Lung (tissue), 12 donors: ENCODE measurements around the gene DNMBP. TPM values are rescaled to one million over a fixed set of nuclear protein-coding genes. Genes with fewer than 3 reads are reported as not detected.

Source experiments
- ATAC-seq: fragments of 200-7000 bp; cut with Tn5 transposase; one replicate; pipeline ENCODE4 v1.9.1; 2020; ENCODE audit warnings: moderate number of reproducible peaks; ENCODE audit not compliant: insufficient read depth, low FRiP score
- DNase-seq, 3 donors: peaks; one replicate each; pipeline ENCODE4 v3.0.0-alpha.2; 2013 to 2017
- H3K27ac ChIP-seq, 2 donors: one replicate each; pipeline ENCODE4 v1.5.1; 2013; ENCODE audit warnings: mild to moderate bottlenecking in 2 of 2, moderate library complexity in 2 of 2, control low read depth in 1 of 2, inconsistent platforms in 1 of 2, low read depth in 1 of 2, low read length in 1 of 2
- H3K27me3 ChIP-seq, 3 donors: one replicate each; pipeline ENCODE4 v1.5.1; 2013; ENCODE audit warnings: low read length in 2 of 3; ENCODE audit not compliant: control insufficient read depth in 3 of 3, insufficient read depth in 3 of 3
- H3K36me3 ChIP-seq, 4 donors: one replicate each; pipeline ENCODE4 v1.5.1; 2013; ENCODE audit warnings: low read length in 4 of 4, mild to moderate bottlenecking in 1 of 4, moderate library complexity in 1 of 4; ENCODE audit not compliant: control insufficient read depth in 4 of 4, insufficient read depth in 4 of 4
- H3K4me1 ChIP-seq, 5 donors: one replicate each; pipeline ENCODE4 v1.5.1; 2013; ENCODE audit warnings: low read length in 5 of 5, mild to moderate bottlenecking in 2 of 5, moderate library complexity in 1 of 5; ENCODE audit not compliant: control insufficient read depth in 5 of 5, insufficient read depth in 5 of 5
- H3K4me3 ChIP-seq: one replicate; pipeline ENCODE4 v1.5.1; 2013; ENCODE audit warnings: mild to moderate bottlenecking, control low read depth, moderate library complexity
- H3K9ac ChIP-seq, 2 donors: one replicate each; pipeline ENCODE4 v1.5.1; 2013; ENCODE audit warnings: low read length in 2 of 2, control low read depth in 1 of 2; ENCODE audit not compliant: insufficient read depth in 1 of 2
- H3K9me3 ChIP-seq, 4 donors: one replicate each; pipeline ENCODE4 v1.5.1; 2013; ENCODE audit warnings: low read length in 3 of 4, mild to moderate bottlenecking in 1 of 4, moderate library complexity in 1 of 4; ENCODE audit not compliant: control insufficient read depth in 4 of 4, insufficient read depth in 3 of 4
- WGBS, 2 donors: extraction: QIAGEN DNeasy Blood & Tissue Kit; methylation state at CpG; one replicate each; pipeline ENCODE4 v1.1.7; 2013; 5-methylcytosine and 5-hydroxymethylcytosine counted together
- polyA plus RNA-seq, 2 donors: library from polyadenylated mRNA; stranded (reverse); fragments of 200-250 nt; gene quantifications; one replicate each; pipeline ENCODE4 v1.2.1, GENCODE V29; 2013
- total RNA-seq, 2 donors: library from RNA; depleted of rRNA in 1 of 2; stranded (reverse); fragments of >200 nt in 1 of 2; gene quantifications; one replicate each; pipeline ENCODE4 v1.2.1, GENCODE V29; 2014 to 2021
- TF ChIP-seq, protein P1 (sequence below): IDR thresholded peaks from 2 replicates; pipeline ENCODE4 v1.5.1; 2012; ENCODE audit warnings: mild to moderate bottlenecking; ENCODE audit errors: control extremely low read depth, extremely low read depth
- donor health status: control.
- donor health status: control.
- donor health status: Bipolar disorder and iron deficiency.
- donor health status: healthy.
- donor health status: DM: yes; HTN: yes; CAD: no.

DNMBP gene
- total and polyA plus RNA-seq, 4 donors: 6.5 to 31.0 (median 12.5) TPM

DNA sequence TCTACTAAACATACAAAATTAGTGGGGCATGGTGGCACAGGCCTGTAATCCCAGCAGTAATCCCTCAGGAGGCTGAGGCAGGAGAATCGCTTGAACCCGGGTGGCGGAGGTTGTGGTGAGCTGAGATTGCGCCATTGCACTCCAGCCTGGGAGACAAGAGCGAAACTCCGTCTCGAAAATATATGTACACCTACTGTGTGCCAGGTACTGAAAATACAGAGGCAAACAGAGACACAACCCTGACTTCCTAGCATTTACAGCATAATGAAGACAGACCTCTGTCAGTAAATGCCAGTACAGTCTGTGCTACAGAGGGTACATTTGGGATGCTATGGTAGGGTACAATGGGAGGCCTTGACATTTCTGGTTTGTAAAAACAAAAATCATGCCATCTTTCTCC lies 160.7 kb downstream of the DNMBP start:
- TF ChIP-seq, protein P1, sequence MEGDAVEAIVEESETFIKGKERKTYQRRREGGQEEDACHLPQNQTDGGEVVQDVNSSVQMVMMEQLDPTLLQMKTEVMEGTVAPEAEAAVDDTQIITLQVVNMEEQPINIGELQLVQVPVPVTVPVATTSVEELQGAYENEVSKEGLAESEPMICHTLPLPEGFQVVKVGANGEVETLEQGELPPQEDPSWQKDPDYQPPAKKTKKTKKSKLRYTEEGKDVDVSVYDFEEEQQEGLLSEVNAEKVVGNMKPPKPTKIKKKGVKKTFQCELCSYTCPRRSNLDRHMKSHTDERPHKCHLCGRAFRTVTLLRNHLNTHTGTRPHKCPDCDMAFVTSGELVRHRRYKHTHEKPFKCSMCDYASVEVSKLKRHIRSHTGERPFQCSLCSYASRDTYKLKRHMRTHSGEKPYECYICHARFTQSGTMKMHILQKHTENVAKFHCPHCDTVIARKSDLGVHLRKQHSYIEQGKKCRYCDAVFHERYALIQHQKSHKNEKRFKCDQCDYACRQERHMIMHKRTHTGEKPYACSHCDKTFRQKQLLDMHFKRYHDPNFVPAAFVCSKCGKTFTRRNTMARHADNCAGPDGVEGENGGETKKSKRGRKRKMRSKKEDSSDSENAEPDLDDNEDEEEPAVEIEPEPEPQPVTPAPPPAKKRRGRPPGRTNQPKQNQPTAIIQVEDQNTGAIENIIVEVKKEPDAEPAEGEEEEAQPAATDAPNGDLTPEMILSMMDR: no peak
- Histone ChIP-seq H3K4me1 (peaks cover 0 to 30% (median 0%) of the 10 kb centered on the region in 5 donors), H3K4me3 (no peak overlapping the region), H3K9me3 (no peaks in the 10 kb centered on the region), H3K9ac (no peak overlapping the region), H3K27ac (no peak overlapping the region), H3K27me3 (no peaks in the 10 kb centered on the region), H3K36me3 (peaks cover 0 to 2% (median 0%) of the 10 kb centered on the region in 4 donors)
- ATAC-seq (no peak), DNase-seq (no peak)
- 89 to 96% methylated on average over 7 of the region's 7 CpGs for WGBS, 2 donors

GRCh38 chr10:99845837-99846382 lies 163.8 kb downstream of the DNMBP start:
- Histone ChIP-seq H3K27ac (no peak overlapping the region), H3K9ac (no peak overlapping the region), H3K4me3 (no peak overlapping the region), H3K27me3 (no peaks in the 10 kb centered on the region), H3K4me1 (peaks cover 0 to 20% (median 0%) of the 10 kb centered on the region in 5 donors), H3K36me3 (no peaks in the 10 kb centered on the region), H3K9me3 (no peaks in the 10 kb centered on the region)
- TF ChIP-seq, protein P1: peak; percentile 99
- ATAC-seq (peak; percentile 87), DNase-seq (peak; percentile 85 to 96 (median 93))
- WGBS, 2 donors: 3% methylated on average over 18 of the region's 18 CpGs

DNA sequence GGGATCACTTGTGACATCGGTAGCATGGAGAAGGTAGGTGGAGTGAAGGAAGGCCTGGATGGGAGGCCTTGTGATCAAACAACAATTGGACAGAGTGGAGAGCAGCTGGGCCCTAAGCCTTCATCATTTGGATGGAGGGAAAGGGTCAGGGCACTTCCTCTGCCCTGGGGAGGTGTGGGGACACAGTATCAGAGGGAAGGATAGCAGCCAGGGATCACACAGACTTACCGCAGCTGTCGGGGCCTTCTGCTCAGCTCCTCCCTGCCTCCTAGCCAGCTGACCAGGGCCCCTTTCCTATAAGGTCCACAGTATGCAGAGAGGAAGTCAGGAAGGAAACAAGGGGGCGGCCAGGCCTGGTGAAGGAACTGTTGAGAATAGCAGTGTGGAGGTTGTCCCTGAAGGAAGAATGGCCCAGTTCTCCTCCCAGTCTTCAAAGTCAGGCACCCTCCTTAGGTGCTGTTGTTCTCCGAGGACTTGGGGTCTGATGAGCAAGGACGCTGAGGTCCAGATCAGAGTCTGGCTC lies 165.3 kb downstream of the DNMBP start:
- TF ChIP-seq, protein P1: no peak
- ATAC-seq: no peak
- 41 to 65% methylated on average over 6 of the region's 6 CpGs for WGBS, 2 donors
- no peak for DNase-seq
- no peaks in the 10 kb centered on the region for H3K27me3 ChIP-seq
- H3K4me3 ChIP-seq: no peak overlapping the region
- H3K27ac ChIP-seq: no peak overlapping the region
- H3K9me3 ChIP-seq: no peaks in the 10 kb centered on the region
- no peak overlapping the region for H3K9ac ChIP-seq
- peaks cover 0 to 8% (median 0%) of the 10 kb centered on the region in 5 donors for H3K4me1 ChIP-seq
- no peaks in the 10 kb centered on the region for H3K36me3 ChIP-seq
